HUES64 (cell line): ENCODE results near the gene REG1B. TPM values are rescaled to one million over a fixed set of nuclear protein-coding genes. Genes with fewer than 3 reads are reported as not detected.

Source experiments
- H3K27ac ChIP-seq: 2 replicates; pipeline ENCODE4 v1.7.0; 2013; ENCODE audit warnings: low read depth, low read length, inconsistent platforms
- H3K27me3 ChIP-seq: 2 replicates; pipeline ENCODE4 v1.6.1; 2013; ENCODE audit warnings: mild to moderate bottlenecking, low read length; ENCODE audit not compliant: insufficient read depth
- H3K36me3 ChIP-seq: 2 replicates; pipeline ENCODE4 v1.6.1; 2013; ENCODE audit warnings: mild to moderate bottlenecking, low read length; ENCODE audit not compliant: insufficient read depth
- H3K4me1 ChIP-seq: 2 replicates; pipeline ENCODE4 v1.6.1; 2013; ENCODE audit warnings: mild to moderate bottlenecking, low read length, moderate library complexity; ENCODE audit not compliant: insufficient read depth
- H3K4me3 ChIP-seq: 2 replicates; pipeline ENCODE4 v1.5.1; 2013; ENCODE audit warnings: mild to moderate bottlenecking, low read length, moderate library complexity
- H3K9ac ChIP-seq: 2 replicates; pipeline ENCODE4 v1.6.1; 2013; ENCODE audit warnings: mild to moderate bottlenecking, low read depth, low read length
- H3K9me3 ChIP-seq: 2 replicates; pipeline ENCODE4 v1.6.1; 2013; ENCODE audit warnings: low read depth, low read length; ENCODE audit not compliant: insufficient read depth
- WGBS: fragments of 150-250, 120-280 bp; methylation state at CpG from one replicate; pipeline ENCODE4 v1.1.7; 2013; ENCODE audit warnings: missing lambda C conversion rate; 5-methylcytosine and 5-hydroxymethylcytosine counted together
- polyA plus RNA-seq, 2 experiments: library from polyadenylated mRNA; stranded (reverse); fragments of 50-300 nt; gene quantifications; one replicate each; pipeline ENCODE4 v1.2.3, GENCODE V29; 2013

REG1B gene
- not detected for polyA plus RNA-seq (2013, experiment 1 of 2)
- polyA plus RNA-seq (2013, experiment 2 of 2) = not detected

DNA sequence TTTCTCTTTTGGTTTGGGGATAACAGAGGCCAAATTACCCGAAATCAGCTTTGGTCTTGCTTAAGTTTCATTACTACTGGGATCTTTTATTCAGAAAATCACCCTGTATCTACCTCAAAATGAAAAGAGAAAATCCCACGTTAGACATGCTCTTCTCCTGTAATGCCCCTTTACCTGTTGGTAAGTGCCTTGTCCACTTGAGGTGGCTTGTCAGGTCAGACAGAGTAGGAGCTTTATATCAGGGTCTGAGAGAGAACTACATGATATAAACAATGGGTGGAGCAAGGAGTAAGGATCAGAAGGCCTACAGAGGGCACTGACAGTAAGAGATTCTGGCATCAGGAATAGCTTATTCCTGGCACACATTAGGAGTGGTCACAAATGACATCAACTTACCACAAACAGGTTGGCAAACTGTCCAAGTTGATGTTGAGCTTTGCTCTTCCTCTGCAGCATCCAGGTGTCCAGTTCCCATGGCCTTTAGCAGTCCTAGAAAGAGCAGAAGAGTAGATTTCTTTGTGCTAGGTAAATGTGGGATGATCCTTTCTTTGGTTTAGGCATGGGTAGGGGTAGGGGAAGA lies at the start of gene REG1B:
REG1B (minus strand) TSS at position 209 of the 580 bp plus-strand sequence. CDS start 381 bp downstream, outside the sequence.
- peaks cover 9% of the 10 kb centered on the region; the same call in 1 of the 2 replicates for H3K4me1 ChIP-seq
- no peaks in the 10 kb centered on the region for H3K9me3 ChIP-seq
- no peak within 1 kb of the TSS for H3K4me3 ChIP-seq
- H3K36me3 ChIP-seq = no peaks in the 10 kb centered on the region
- no peak within 1 kb of the TSS for H3K9ac ChIP-seq
- 93% methylated on average over 2 of the region's 2 CpGs for WGBS
- no peaks in the 10 kb centered on the region for H3K27me3 ChIP-seq
- H3K27ac ChIP-seq = no peak within 1 kb of the TSS

DNA sequence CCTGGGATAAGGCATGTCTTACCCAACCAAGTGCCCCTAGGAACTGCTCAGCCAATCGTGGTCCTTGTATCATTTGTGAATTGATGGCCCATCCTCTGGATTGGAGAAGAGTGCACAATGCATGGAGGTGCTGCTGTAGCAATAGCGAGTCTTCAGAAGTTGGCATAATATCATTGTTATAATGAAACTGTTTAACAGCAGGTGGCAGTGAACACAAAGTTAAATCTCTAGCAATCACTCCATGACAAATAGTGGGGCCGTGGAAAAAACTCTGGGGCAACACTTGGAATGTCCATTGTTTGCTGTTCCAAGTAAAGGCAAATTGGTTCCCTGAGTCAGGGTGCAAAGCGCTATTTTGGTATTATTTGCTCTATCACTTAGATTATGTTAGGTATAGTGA lies 43.9 kb upstream of the REG1B start:
- Histone ChIP-seq H3K27ac (no peak overlapping the region), H3K9me3 (no peaks in the 10 kb centered on the region), H3K4me1 (no peaks in the 10 kb centered on the region), H3K27me3 (no peaks in the 10 kb centered on the region), H3K4me3 (no peak overlapping the region), H3K36me3 (no peaks in the 10 kb centered on the region), H3K9ac (no peak overlapping the region)
- WGBS = 90% methylated on average over 4 of the region's 4 CpGs

GRCh38 chr2:79129804-79130203 lies 42.0 kb upstream of the REG1B start:
- H3K9ac ChIP-seq = no peak overlapping the region
- H3K4me1 ChIP-seq = no peaks in the 10 kb centered on the region
- no peaks in the 10 kb centered on the region for H3K36me3 ChIP-seq
- no peak overlapping the region for H3K4me3 ChIP-seq
- H3K27me3 ChIP-seq = no peaks in the 10 kb centered on the region
- no peak overlapping the region for H3K27ac ChIP-seq
- no peaks in the 10 kb centered on the region for H3K9me3 ChIP-seq

- Histone ChIP-seq H3K27ac (no peak overlapping the region), H3K27me3 (no peaks in the 10 kb centered on the region), H3K9ac (no peak overlapping the region), H3K36me3 (no peaks in the 10 kb centered on the region), H3K4me1 (no peaks in the 10 kb centered on the region), H3K9me3 (no peaks in the 10 kb centered on the region), H3K4me3 (no peak overlapping the region)
- WGBS = 95% methylated on average over 6 of the region's 6 CpGs
Measured at GRCh38 chr2:79129260-79129659, 41.5 kb upstream of the REG1B start.

- no peaks in the 10 kb centered on the region for H3K4me1 ChIP-seq
- no peaks in the 10 kb centered on the region for H3K9me3 ChIP-seq
- 91% methylated on average over 2 of the region's 3 CpGs for WGBS
- H3K36me3 ChIP-seq = no peaks in the 10 kb centered on the region
- no peak overlapping the region for H3K9ac ChIP-seq
- no peak overlapping the region for H3K4me3 ChIP-seq
- H3K27me3 ChIP-seq = no peaks in the 10 kb centered on the region
- no peak overlapping the region for H3K27ac ChIP-seq
Measured at GRCh38 chr2:79128406-79128805, 40.6 kb upstream of the REG1B start.

GRCh38 chr2:79125721-79125985 lies 37.9 kb upstream of the REG1B start:
- H3K27ac ChIP-seq = no peak overlapping the region
- H3K4me1 ChIP-seq = no peaks in the 10 kb centered on the region
- H3K4me3 ChIP-seq = no peak overlapping the region
- no peaks in the 10 kb centered on the region for H3K27me3 ChIP-seq
- H3K9me3 ChIP-seq = no peaks in the 10 kb centered on the region
- no peaks in the 10 kb centered on the region for H3K36me3 ChIP-seq
- H3K9ac ChIP-seq = no peak overlapping the region
- WGBS = 95% methylated on average over 3 of the region's 3 CpGs

- Histone ChIP-seq H3K27ac (no peak overlapping the region), H3K27me3 (no peaks in the 10 kb centered on the region), H3K9me3 (no peaks in the 10 kb centered on the region), H3K4me3 (no peak overlapping the region), H3K4me1 (no peaks in the 10 kb centered on the region), H3K36me3 (no peaks in the 10 kb centered on the region), H3K9ac (no peak overlapping the region)
- WGBS = 91% methylated on average over 8 of the region's 9 CpGs
Measured at GRCh38 chr2:79124907-79125720, 37.3 kb upstream of the REG1B start.

GRCh38 chr2:79122676-79123075 lies 34.9 kb upstream of the REG1B start:
- Histone ChIP-seq H3K36me3 (no peaks in the 10 kb centered on the region), H3K4me3 (no peak overlapping the region), H3K9ac (no peak overlapping the region), H3K27me3 (no peaks in the 10 kb centered on the region), H3K9me3 (no peaks in the 10 kb centered on the region), H3K27ac (no peak overlapping the region), H3K4me1 (no peaks in the 10 kb centered on the region)
- WGBS = 99% methylated on average over 2 of the region's 2 CpGs

DNA sequence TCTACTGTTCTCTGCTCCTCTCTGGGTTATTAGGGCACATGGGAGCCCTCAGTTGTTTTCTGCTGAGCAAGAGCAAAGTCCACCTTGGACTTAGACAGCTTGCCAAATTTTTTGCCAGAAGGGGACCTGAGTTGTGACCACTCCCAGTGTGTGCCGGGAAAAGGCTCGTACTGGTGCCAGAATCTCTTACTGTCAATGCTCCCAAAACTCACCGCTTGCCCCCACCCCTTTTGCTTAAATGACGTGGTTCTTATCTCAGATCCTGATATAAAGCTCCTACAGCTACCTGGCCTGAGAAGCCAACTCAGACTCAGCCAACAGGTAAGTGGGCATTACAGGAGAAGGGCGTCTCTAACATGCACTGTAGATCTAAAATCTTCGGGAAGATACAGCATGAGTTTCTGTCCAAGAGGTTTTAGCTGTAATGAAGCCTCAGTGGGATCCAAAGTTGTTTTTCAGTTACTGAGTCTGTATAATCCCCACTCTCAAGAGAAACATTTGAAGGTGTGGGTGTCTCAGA lies 32.5 kb upstream of the REG1B start, which contains the start of gene REG1A:
REG1A (plus strand) TSS at position 295 of the 520 bp plus-strand sequence. CDS start 374 bp downstream, outside the sequence.
- Histone ChIP-seq H3K4me3 (no peak within 1 kb of the TSS), H3K9ac (no peak within 1 kb of the TSS), H3K36me3 (no peaks in the 10 kb centered on the region), H3K27ac (no peak within 1 kb of the TSS), H3K4me1 (no peaks in the 10 kb centered on the region), H3K9me3 (no peaks in the 10 kb centered on the region), H3K27me3 (no peaks in the 10 kb centered on the region)
- whole genome bisulfite sequencing = 78% methylated on average over 6 of the region's 6 CpGs

- no peak overlapping the region for H3K4me3 ChIP-seq
- H3K9ac ChIP-seq = no peak overlapping the region
- H3K4me1 ChIP-seq = no peaks in the 10 kb centered on the region
- no peaks in the 10 kb centered on the region for H3K27me3 ChIP-seq
- no peaks in the 10 kb centered on the region for H3K36me3 ChIP-seq
- WGBS = 93% methylated on average over 1 of the region's 2 CpGs
- H3K27ac ChIP-seq = no peak overlapping the region
- no peaks in the 10 kb centered on the region for H3K9me3 ChIP-seq
Measured at GRCh38 chr2:79116997-79117928, 29.5 kb upstream of the REG1B start.
